Measurements from ENCODE around the gene MRPS22. TPM values are rescaled to one million over a fixed set of nuclear protein-coding genes. Genes with fewer than 3 reads are reported as not detected.

Gene MRPS22
- total and polyA plus RNA-seq, 2 donors (not counting 3 experiments of a cell fraction or from before 2014, with no cell fraction given) = 33.8 to 45.6 TPM

GRCh38 chr3:139361276-139361675 lies 17.5 kb downstream of the MRPS22 start:
- dilution Hi-C loops (cut with MboI; ENCODE audit: extremely low pct_ligation_motif_present, low sequenced_read_pairs) = no loop called here
- POLR2A ChIA-PET = no interaction called here

More at GRCh38 chr3:139361276-139361675, 17.5 kb downstream of the MRPS22 start:
- DNase-seq (ENCODE audit: low read depth, low spot score) (no peak), FAIRE-seq (no peak)
- H3K9me3 ChIP-seq (replicated peaks; ENCODE audit: control insufficient read depth, insufficient read depth, low read length) = no peaks in the 10 kb centered on the region
- H3K4me3 ChIP-seq (replicated peaks in 1 of 3; ENCODE audit: insufficient read depth in 1 of 3, low read depth in 1 of 3, low read length in 3 of 3) = no peak overlapping the region
- peaks cover 2% of the 10 kb centered on the region for H3K79me2 ChIP-seq (ENCODE audit: control insufficient read depth, insufficient read depth, low read length)
- H3K4me1 ChIP-seq (ENCODE audit: control insufficient read depth, extremely low read depth, insufficient read depth, low read length) = no peaks in the 10 kb centered on the region
- H2AFZ ChIP-seq (ENCODE audit: low read depth, low read length) = no peak overlapping the region
- peaks cover 2% of the 10 kb centered on the region for H4K20me1 ChIP-seq (replicated peaks; ENCODE audit: control insufficient read depth, extremely low read depth, insufficient read depth, low read length)
- no peak overlapping the region for H3K27ac ChIP-seq (ENCODE audit: insufficient read depth, low read depth, low read length)
- CTCF ChIA-PET = interaction anchor here (0.9 to 1.0 kb wide), 2 partner anchors 13 to 18 kb away, joined by 3 read pairs; no protein-coding TSS in a partner anchor
- no peak overlapping the region for H3K4me2 ChIP-seq (ENCODE audit: insufficient read depth, low read length)
- no peaks in the 10 kb centered on the region for H3K27me3 ChIP-seq (ENCODE audit: control insufficient read depth in 2 of 2, insufficient read depth in 2 of 2, low read length in 2 of 2)
- BruUV-seq (replicated peaks) = no TSS peak
- TF ChIP-seq POLR2A (IDR thresholded peaks at IDR 0.05; ENCODE audit: low read depth, low read length) = no peak
- no peak for TF ChIP-seq MYC (IDR thresholded peaks at IDR 0.05; ENCODE audit: low read depth, low read length)
- TF ChIP-seq EZH2 (IDR thresholded peaks at IDR 0.05; ENCODE audit: borderline replicate concordance, low read depth, low read length, severe bottlenecking) = no peak
- TF ChIP-seq JUN (IDR thresholded peaks at IDR 0.05; ENCODE audit: borderline replicate concordance, insufficient read depth, insufficient read length, low read depth) = no peak
- no peak for TF ChIP-seq POLR2AphosphoS5 (IDR thresholded peaks at IDR 0.05; ENCODE audit: insufficient read depth, low read depth, low read length)
- TF ChIP-seq MAX (IDR thresholded peaks at IDR 0.05; ENCODE audit: insufficient read depth, insufficient read length) = no peak
- no peak for TF ChIP-seq CTCF (IDR thresholded peaks at IDR 0.05; ENCODE audit: extremely low read depth in 1 of 2, insufficient read depth in 1 of 2, low read depth in 1 of 2, low read length in 2 of 2)
- no peak for TF ChIP-seq GATA2 (IDR thresholded peaks at IDR 0.05; ENCODE audit: insufficient read depth, insufficient read length, low read depth, low read length)
- no peak for TF ChIP-seq FOS (IDR thresholded peaks at IDR 0.05; ENCODE audit: borderline replicate concordance, insufficient read depth, low read length)
- no peaks in the 10 kb centered on the region for H3K9me1 ChIP-seq (replicated peaks; ENCODE audit: control insufficient read depth, extremely low read depth, insufficient read depth, low read length)
- intact Hi-C loops (cut with micrococcal nuclease) = no loop called here
- H3K9ac ChIP-seq (replicated peaks; ENCODE audit: extremely low read depth, insufficient read depth, low read length) = no peak overlapping the region
- H3K36me3 ChIP-seq (ENCODE audit: control insufficient read depth in 2 of 2, extremely low read depth in 1 of 2, insufficient read depth in 2 of 2, low read length in 2 of 2) = peaks cover 31 to 38% of the 10 kb centered on the region in 2 experiments

Data from endothelial cell of umbilical vein (primary cell).